HepG2 (cell line): ENCODE results near the gene PRKAG1. TPM values are rescaled to one million over a fixed set of nuclear protein-coding genes. Genes with fewer than 3 reads are reported as not detected.
A peak's percentile ranks its signal among the peaks of the same experiment; 100 is the strongest.

ENCODE experiments used
- ARNTL ChIP-seq: sonication (generic); formaldehyde crosslinking; IDR thresholded peaks from 2 replicates; pipeline ENCODE4 v1.4.0; 2020; ENCODE audit warnings: mild to moderate bottlenecking, missing genetic modification reagents
- BRF2 ChIP-seq: sonication (generic); formaldehyde crosslinking; IDR thresholded peaks from 2 replicates; pipeline ENCODE4 v1.8.1; 2022; ENCODE audit warnings: mild to moderate bottlenecking, missing genetic modification reagents
- CBX5 ChIP-seq: sonication (generic); formaldehyde crosslinking; IDR thresholded peaks from 2 replicates; pipeline ENCODE4 v1.4.0; 2020; ENCODE audit warnings: missing genetic modification reagents, borderline replicate concordance
- ESRRA ChIP-seq: sonication (generic); formaldehyde crosslinking; IDR thresholded peaks from 2 replicates; pipeline ENCODE4 v1.5.1; 2020; ENCODE audit warnings: mild to moderate bottlenecking, low read depth, missing genetic modification reagents
- HOXA5 ChIP-seq: sonication (generic); formaldehyde crosslinking; IDR thresholded peaks from 2 replicates; pipeline ENCODE4 v1.4.0; 2020; ENCODE audit warnings: missing genetic modification reagents
- JUND ChIP-seq: sonication (generic); formaldehyde crosslinking; IDR thresholded peaks from 2 replicates; pipeline ENCODE4 v1.8.0; 2022; ENCODE audit warnings: mild to moderate bottlenecking, missing genetic modification reagents
- KDM4B ChIP-seq: sonication (generic); formaldehyde crosslinking; IDR thresholded peaks from 2 replicates; pipeline ENCODE4 v1.4.0; 2020; ENCODE audit warnings: missing genetic modification reagents
- MIER2 ChIP-seq: IDR thresholded peaks from 2 replicates; pipeline ENCODE4 v1.6.1; 2016; ENCODE audit warnings: missing biosample characterization, missing genetic modification reagents
- PRMT3 ChIP-seq: sonication (generic); formaldehyde crosslinking; IDR thresholded peaks from 2 replicates; pipeline ENCODE4 v1.8.1; 2022; ENCODE audit warnings: low read depth, mild to moderate bottlenecking, moderate library complexity, missing genetic modification reagents, borderline replicate concordance
- SNRNP70 ChIP-seq: fragments of 200-400 bp; formaldehyde crosslinking; IDR thresholded peaks from 2 replicates; pipeline ENCODE4 v1.6.1; 2017; ENCODE audit warnings: mild to moderate bottlenecking, low read depth, low read length, moderate library complexity
- SRY ChIP-seq: sonication (generic); formaldehyde crosslinking; IDR thresholded peaks from 2 replicates; pipeline ENCODE4 v1.8.0; 2022; ENCODE audit warnings: mild to moderate bottlenecking, missing genetic modification reagents
- ZBTB20 ChIP-seq: sonication (generic); formaldehyde crosslinking; IDR thresholded peaks from 2 replicates; pipeline ENCODE4 v1.8.1; 2023; ENCODE audit warnings: missing genetic modification reagents, low read depth, mild to moderate bottlenecking, borderline replicate concordance
- ZBTB46 ChIP-seq: sonication (generic); formaldehyde crosslinking; IDR thresholded peaks from 2 replicates; pipeline ENCODE4 v1.4.0; 2020; ENCODE audit warnings: mild to moderate bottlenecking, missing genetic modification reagents, borderline replicate concordance
- ZNF124 ChIP-seq: sonication (generic); formaldehyde crosslinking; IDR thresholded peaks from 2 replicates; pipeline ENCODE4 v1.4.0; 2020; ENCODE audit warnings: missing genetic modification reagents
- ZNF292 ChIP-seq: sonication (generic); formaldehyde crosslinking; IDR thresholded peaks from 2 replicates; pipeline ENCODE4 v1.8.1; 2022; ENCODE audit warnings: mild to moderate bottlenecking, low read depth, missing genetic modification reagents, borderline replicate concordance
- ZNF687 ChIP-seq: sonication (generic); formaldehyde crosslinking; IDR thresholded peaks from 2 replicates; pipeline ENCODE4 v1.5.1; 2020; ENCODE audit warnings: mild to moderate bottlenecking, missing genetic modification reagents, moderate library complexity
- ZNF781 ChIP-seq: sonication (generic); formaldehyde crosslinking; IDR thresholded peaks from 2 replicates; pipeline ENCODE4 v1.5.1; 2020; ENCODE audit warnings: borderline replicate concordance, mild to moderate bottlenecking, missing genetic modification reagents; ENCODE audit errors: not compliant biosample characterization
- ZNF883 ChIP-seq: sonication (generic); formaldehyde crosslinking; IDR thresholded peaks from 2 replicates; pipeline ENCODE4 v1.5.1; 2020; ENCODE audit warnings: mild to moderate bottlenecking, missing genetic modification reagents; ENCODE audit errors: not compliant biosample characterization
- polyA plus RNA-seq, 8 experiments: library from polyadenylated mRNA; depleted of rRNA in 3 of 8; stranded (reverse) in 7 of 8; unstranded in 1 of 8; fragments of >200 nt; fragmentation: Illumina TruSeq in 4 of 8; extraction: Trizol in 4 of 8; gene quantifications; 2 replicates each; pipeline versions ENCODE4 v1.2.1 to v1.2.3, GENCODE V29; 2011 to 2016; ENCODE audit warnings: low read depth in 4 of 8, missing spikeins in 1 of 8, mixed read lengths in 1 of 8; ENCODE audit not compliant: insufficient read depth in 1 of 8
- total RNA-seq, 5 experiments: library from RNA; depleted of rRNA; stranded (reverse); fragments of >200 nt; fragmentation: Illumina TruSeq; extraction: Trizol; gene quantifications; 2 replicates each; pipeline ENCODE4 v1.2.3, GENCODE V29; 2016; ENCODE audit warnings: low read depth in 1 of 5
- TF ChIP-seq, protein P1 (sequence below): sonication (generic); formaldehyde crosslinking; IDR thresholded peaks from 2 replicates; pipeline ENCODE4 v1.8.0; 2022; ENCODE audit warnings: missing genetic modification reagents, low read depth, mild to moderate bottlenecking, borderline replicate concordance

PRKAG1 gene
- total and polyA plus RNA-seq, 2 of the 13 experiments (the other 11 are each of a cell fraction or from before 2014, with no cell fraction given): 26.1 to 32.8 TPM

- TF ChIP-seq ZNF883 (CRISPR knock-in tag) (peak; percentile 91), MIER2 (CRISPR knock-in tag) (peak; percentile 52; the same call in 1 of the 2 replicates), ZNF687 (CRISPR knock-in tag) (peak; percentile 93), ZBTB20 (CRISPR knock-in tag) (peak; percentile 67; the same call in 1 of the 2 replicates), SRY (CRISPR knock-in tag) (peak; percentile 55; the same call in 1 of the 2 replicates), BRF2 (0 out of 2 replicates have a peak, but pooled peaks have one; percentile 9), SNRNP70 (no peak), ARNTL (CRISPR knock-in tag) (peak; percentile 71), KDM4B (CRISPR knock-in tag) (0 out of 2 replicates have a peak, but pooled peaks have one; percentile 79), ZBTB46 (0 out of 2 replicates have a peak, but pooled peaks have one; percentile 47), HOXA5 (peak; percentile 92), ZNF124 (CRISPR knock-in tag) (0 out of 2 replicates have a peak, but pooled peaks have one; percentile 52), JUND (CRISPR knock-in tag) (no peak; the same call in 1 of the 2 replicates), ESRRA (CRISPR knock-in tag) (peak; percentile 68; the same call in 1 of the 2 replicates), PRMT3 (peak; percentile 52; the same call in 1 of the 2 replicates), ZNF781 (CRISPR knock-in tag) (peak; percentile 92), ZNF292 (CRISPR knock-in tag) (peak; percentile 81), CBX5 (CRISPR knock-in tag) (peak; percentile 79)
- TF ChIP-seq, protein P1, sequence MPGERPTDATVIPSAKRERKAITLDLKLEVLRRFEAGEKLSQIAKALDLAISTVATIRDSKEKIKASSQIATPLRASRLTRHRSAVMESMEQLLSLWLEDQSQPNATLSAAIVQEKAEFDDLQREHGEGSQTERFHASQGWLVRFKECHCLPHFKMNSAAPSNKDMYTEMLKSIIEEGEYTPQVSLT (CRISPR knock-in tag): no peak
Measured at GRCh38 chr12:49060237-49061156, 41.9 kb upstream of the PRKAG1 start, which contains the start of gene KMT2D (continued).
